Activated naive CD4-positive, alpha-beta T cell treated with anti-CD3 and anti-CD28 coated beads, Interleukin-2, amount 50 U/mL, for 72 hours (primary cell): ENCODE data around the gene CLDN16. TPM values are rescaled to one million over a fixed set of nuclear protein-coding genes. Genes with fewer than 3 reads are reported as not detected.

Experiments
- ATAC-seq, 2 donors: fragments of 150-1000 bp; cut with Tn5 transposase; 2 replicates each; pipeline ENCODE4 v1.10.0; 2021; ENCODE audit warnings: mild to moderate bottlenecking in 2 of 2, moderate library complexity in 2 of 2
- DNase-seq, 2 donors: peaks; one replicate each; pipeline ENCODE4 v3.0.0; 2021 to 2022; ENCODE audit warnings: low spot score in 2 of 2
- H3K27ac Mint-ChIP-seq, 2 donors: one replicate each; pipeline ENCODE4 v1.8.0; 2022; ENCODE audit warnings: mild to moderate bottlenecking in 2 of 2, mixed read lengths in 2 of 2
- H3K36me3 Mint-ChIP-seq, 2 donors: one replicate each; pipeline ENCODE4 v1.8.0; 2022; ENCODE audit warnings: mixed read lengths in 2 of 2
- H3K9me3 Mint-ChIP-seq, 2 donors: one replicate each; pipeline ENCODE4 v1.8.0; 2022; ENCODE audit warnings: mixed read lengths in 2 of 2
- total RNA-seq, 2 donors: library from RNA; stranded (reverse); gene quantifications; one replicate each; pipeline ENCODE4 v1.2.3, GENCODE V29; 2022

Gene CLDN16
- total RNA-seq, 2 donors from 2014 or later = not detected

DNA sequence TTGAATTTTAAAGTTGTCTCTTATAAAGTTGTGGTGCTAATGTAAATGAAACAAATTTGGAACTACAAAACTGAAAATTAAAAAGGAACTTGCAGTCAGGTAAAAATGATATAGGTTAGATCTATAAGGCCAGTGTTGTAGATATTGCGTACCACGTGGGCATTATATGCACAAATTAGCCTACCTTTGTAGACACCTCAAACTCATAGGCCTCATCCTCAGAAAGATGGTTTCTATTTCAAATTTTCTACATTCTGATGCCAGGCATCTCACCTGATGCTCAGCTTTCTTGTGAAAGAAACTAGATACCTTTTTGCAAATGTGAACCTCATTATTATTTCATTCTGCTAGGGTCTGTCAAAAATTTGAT lies 36.1 kb downstream of the CLDN16 start:
- Mint-ChIP-seq H3K27ac (peak overlapping the region in 1 of 2 donors; percentile 66), H3K36me3 (no peaks in the 10 kb centered on the region), H3K9me3 (no peaks in the 10 kb centered on the region)
- DNase-seq = no peak
- peak in 1 of 2 donors; percentile 20 for ATAC-seq

DNA sequence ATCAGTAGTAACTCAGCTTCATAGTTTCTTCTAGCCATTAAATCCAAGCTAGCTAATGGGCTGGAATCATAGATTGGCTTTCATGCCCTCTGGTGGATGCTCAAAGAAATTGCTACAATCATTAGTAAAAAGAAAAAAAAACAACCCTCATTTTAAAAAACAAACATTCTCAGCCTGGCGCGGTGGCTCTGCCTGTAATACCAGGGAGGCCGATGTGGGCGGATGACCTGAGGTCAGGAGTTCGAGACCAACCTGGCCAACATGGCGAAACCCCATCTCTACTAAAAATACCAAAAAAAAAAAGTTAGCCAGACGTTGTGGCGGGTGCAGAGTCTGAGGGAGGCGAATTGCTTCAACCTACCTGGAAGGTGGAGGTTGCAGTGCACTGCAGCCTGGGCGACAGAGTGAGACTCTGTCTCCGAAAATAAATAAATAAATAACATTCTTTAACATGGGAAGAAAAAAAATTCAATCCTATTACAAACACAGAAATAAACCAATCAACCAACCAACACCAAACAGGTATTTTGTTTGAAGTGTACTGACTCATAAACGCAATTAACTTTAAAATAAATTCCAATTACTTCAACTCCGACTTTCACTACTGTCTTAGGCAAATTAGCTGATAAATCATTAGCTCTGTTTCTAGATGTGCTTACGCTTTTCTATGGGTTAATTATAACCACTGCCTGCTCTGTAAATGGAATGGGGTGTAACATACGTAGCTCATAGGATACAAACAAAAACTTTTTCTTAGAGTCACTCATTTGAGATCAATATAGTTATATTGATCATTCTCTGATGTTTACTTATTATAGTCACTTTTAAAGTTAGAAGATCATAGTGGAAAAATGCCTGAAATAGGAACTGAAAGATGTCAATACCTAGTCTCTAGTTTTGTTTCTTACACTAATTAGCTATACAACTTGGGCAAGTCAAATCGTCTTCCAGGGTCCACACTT lies 36.8 kb downstream of the CLDN16 start:
- peak overlapping the region; percentile 66 to 82 for H3K27ac Mint-ChIP-seq
- H3K36me3 Mint-ChIP-seq = no peaks in the 10 kb centered on the region
- H3K9me3 Mint-ChIP-seq = no peaks in the 10 kb centered on the region
- peak; percentile 56 to 77 for ATAC-seq
- peak in 1 of 2 donors; percentile 44 for DNase-seq

DNA sequence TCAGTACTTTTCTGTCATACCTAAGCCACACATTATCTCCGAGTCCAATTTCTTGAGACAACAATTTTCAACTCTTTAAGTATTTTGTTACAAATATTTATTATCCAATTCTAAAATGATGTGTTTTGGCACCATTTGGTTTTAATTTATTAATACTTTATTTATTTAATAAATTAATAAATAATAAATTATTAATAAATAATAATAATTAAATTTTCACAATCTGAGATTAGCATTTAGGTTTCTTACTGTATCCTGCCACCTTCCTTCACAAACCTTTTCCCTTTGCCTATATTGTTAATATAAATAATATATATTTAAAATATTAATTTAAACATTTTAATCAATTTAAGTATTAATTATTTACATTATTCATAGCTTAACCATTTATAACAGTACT lies 37.9 kb downstream of the CLDN16 start:
- DNase-seq = no peak

DNA sequence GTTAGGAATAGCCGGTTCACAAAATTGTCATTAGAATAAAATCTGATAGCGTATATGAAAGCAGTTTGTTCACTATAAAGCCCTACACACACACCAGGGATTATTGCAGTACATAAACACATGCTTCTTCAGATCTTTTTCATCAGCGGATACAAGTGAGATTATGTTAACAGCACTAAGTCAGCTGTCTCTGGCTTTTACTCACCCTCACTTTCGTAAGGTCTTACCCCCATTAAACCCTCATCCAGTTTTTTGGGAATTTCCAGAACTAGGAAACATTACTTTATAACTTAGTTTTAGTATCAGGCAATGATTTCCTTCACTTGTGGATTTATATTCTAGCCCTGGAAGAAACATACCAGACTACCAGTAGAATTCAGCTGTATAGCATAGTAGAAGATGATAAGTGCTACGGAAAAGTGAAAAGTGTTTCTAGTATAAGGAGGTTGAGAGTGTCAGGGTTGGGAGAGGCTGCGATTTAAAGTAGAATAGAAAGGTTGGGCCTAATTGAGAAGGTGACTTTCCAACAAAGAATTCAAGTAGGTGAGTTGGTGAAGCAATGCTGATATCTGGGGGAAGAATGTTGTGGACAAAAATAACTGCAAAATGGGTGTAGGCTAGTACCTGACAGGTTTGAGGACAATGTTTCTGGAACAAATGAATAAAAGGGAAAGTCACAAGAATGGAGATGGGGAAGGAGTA lies 39.0 kb downstream of the CLDN16 start:
- Mint-ChIP-seq H3K36me3 (no peaks in the 10 kb centered on the region), H3K9me3 (no peaks in the 10 kb centered on the region)
- no peak for ATAC-seq

More for the DNA sequence above, 37.9 kb downstream of the CLDN16 start:
- H3K36me3 Mint-ChIP-seq = no peaks in the 10 kb centered on the region
- H3K9me3 Mint-ChIP-seq = no peaks in the 10 kb centered on the region
- no peak overlapping the region for H3K27ac Mint-ChIP-seq
- no peak for ATAC-seq

GRCh38 chr3:190429681-190430080 lies 41.7 kb downstream of the CLDN16 start:
- Mint-ChIP-seq H3K9me3 (peaks cover 0 to 8% of the 10 kb centered on the region in 2 donors), H3K27ac (no peak overlapping the region), H3K36me3 (no peaks in the 10 kb centered on the region)
- ATAC-seq = no peak
- no peak for DNase-seq

More for the DNA sequence above, 39.0 kb downstream of the CLDN16 start:
- DNase-seq = no peak
- no peak overlapping the region for H3K27ac Mint-ChIP-seq

DNA sequence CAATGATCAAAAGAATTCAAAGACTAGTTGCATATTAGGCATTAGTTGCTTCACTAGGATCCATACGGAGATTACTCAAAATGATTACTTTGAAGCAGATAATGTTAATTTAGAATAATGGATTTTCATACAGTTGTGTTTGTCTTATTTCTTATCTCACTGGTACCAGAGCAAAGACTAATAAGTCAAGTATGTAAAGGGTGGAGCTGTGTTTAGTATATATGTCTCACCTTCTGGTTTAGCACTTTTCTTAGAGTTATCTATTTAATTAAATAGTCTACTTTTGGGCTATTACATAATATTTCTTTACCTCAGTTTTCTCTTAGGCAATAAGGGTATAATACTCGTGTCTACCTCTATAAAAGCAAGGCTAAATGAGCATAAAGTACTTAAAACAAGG lies 42.9 kb downstream of the CLDN16 start:
- ATAC-seq = no peak

GRCh38 chr3:190432216-190432615 lies 44.3 kb downstream of the CLDN16 start:
- Mint-ChIP-seq H3K36me3 (no peaks in the 10 kb centered on the region), H3K9me3 (peaks cover 0 to 8% of the 10 kb centered on the region in 2 donors), H3K27ac (no peak overlapping the region)
- ATAC-seq = no peak
- DNase-seq = no peak

More for the DNA sequence above, 42.9 kb downstream of the CLDN16 start:
- DNase-seq = no peak
- Mint-ChIP-seq H3K27ac (no peak overlapping the region), H3K9me3 (peaks cover 0 to 8% of the 10 kb centered on the region in 2 donors), H3K36me3 (no peaks in the 10 kb centered on the region)

DNA sequence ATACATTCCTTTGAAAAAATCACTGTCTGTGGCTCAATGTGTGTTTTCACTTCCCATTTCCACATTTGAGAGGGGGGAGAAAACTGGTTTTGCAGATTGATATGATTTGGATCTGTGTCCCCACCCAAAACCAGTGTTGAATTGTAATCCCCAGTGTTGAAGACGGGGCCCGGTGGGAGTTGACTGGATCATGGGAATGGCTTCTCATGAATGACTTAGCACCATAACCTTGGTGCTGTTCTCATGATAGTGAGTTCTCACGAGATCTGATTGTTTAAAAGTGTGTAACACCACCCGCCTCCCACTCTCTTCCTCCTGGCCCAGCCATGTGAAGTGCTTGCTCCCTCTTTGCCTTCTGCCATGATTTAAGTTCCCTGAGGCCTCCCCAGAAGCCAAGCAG lies 45.7 kb downstream of the CLDN16 start:
- Mint-ChIP-seq H3K36me3 (no peaks in the 10 kb centered on the region), H3K9me3 (peaks cover 0 to 8% of the 10 kb centered on the region in 2 donors), H3K27ac (peak overlapping the region in 1 of 2 donors; percentile 51)
- ATAC-seq = no peak
- no peak for DNase-seq

GRCh38 chr3:190435618-190436017 lies 47.7 kb downstream of the CLDN16 start:
- ATAC-seq (no peak), DNase-seq (no peak)
- Mint-ChIP-seq H3K36me3 (no peaks in the 10 kb centered on the region), H3K27ac (no peak overlapping the region), H3K9me3 (peaks cover 0 to 8% of the 10 kb centered on the region in 2 donors)

GRCh38 chr3:190436331-190436730 lies 48.4 kb downstream of the CLDN16 start:
- Mint-ChIP-seq H3K27ac (no peak overlapping the region), H3K9me3 (peaks cover 0 to 8% of the 10 kb centered on the region in 2 donors), H3K36me3 (no peaks in the 10 kb centered on the region)
- DNase-seq (no peak), ATAC-seq (no peak)

GRCh38 chr3:190442240-190442639 lies 54.3 kb downstream of the CLDN16 start:
- Mint-ChIP-seq H3K36me3 (no peaks in the 10 kb centered on the region), H3K27ac (no peak overlapping the region), H3K9me3 (no peaks in the 10 kb centered on the region)
- ATAC-seq (no peak), DNase-seq (no peak)

DNA sequence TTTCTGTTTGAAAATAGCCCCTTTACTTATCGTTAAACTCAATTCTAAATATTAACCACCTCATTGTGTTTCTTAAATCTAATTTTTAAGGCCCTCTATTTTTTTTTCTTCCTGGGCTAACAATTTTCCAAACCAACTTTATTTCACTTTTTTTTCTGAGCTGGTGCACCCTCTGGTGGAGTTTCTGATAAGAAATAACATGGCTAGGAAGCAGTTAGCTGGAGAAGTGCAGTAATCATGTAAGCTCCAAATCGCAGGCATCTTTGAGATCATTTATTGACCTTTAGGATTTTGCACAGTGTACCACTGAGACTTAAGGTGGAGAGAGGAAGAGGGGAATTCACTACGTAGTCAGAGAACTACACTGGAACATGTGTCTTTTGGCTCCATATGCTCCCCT lies 55.3 kb downstream of the CLDN16 start:
- no peak for ATAC-seq
- H3K36me3 Mint-ChIP-seq = no peaks in the 10 kb centered on the region
- no peak for DNase-seq
- H3K9me3 Mint-ChIP-seq = no peaks in the 10 kb centered on the region
- H3K27ac Mint-ChIP-seq = no peak overlapping the region

DNA sequence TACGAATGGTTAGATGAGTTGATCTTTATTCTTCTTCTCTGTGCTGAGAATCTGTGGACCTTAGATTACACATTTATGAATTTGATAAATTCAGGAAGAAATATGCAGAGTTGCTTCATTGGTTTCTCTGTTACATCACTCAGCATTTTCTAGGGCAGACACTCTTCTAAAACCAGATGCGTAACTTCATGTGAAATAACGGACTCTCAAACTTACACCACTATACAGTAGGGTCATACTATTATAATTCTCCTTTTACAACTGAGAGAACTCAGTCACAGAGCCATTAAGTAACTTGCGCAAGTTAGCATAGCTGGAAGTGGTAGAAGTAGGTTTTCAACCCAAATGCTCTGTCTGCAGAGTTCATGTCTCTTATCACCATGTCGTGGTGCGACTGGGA lies 56.0 kb downstream of the CLDN16 start:
- Mint-ChIP-seq H3K36me3 (no peaks in the 10 kb centered on the region), H3K27ac (no peak overlapping the region), H3K9me3 (no peaks in the 10 kb centered on the region)
- ATAC-seq = no peak
- no peak for DNase-seq

DNA sequence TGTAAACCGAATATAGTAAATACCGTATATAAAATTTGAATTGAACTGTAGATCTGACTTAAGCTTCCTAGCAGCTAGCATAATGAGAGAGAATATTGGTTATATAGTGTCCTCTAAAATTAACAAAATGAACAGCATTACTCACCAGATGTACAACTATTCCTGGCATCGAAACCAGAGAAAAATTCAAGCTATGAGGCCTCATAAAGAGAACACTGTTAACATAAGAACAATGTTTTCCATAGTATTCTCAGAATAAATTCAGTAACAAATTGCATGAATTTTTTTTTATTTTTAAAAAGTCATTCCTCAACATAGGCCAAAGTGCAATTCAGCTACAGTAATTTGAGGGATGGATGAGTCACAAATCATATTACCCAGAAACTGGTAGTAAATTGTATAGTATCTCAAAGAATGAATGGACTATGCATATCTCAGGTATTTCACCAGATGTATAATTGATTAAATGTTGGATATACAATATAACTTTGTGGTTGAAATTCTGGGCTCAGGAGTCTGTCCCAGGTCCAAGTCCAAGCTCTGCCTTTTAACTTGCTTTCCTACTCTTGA lies 56.7 kb downstream of the CLDN16 start:
- Mint-ChIP-seq H3K27ac (no peak overlapping the region), H3K9me3 (no peaks in the 10 kb centered on the region), H3K36me3 (no peaks in the 10 kb centered on the region)
- ATAC-seq (no peak), DNase-seq (no peak)

DNA sequence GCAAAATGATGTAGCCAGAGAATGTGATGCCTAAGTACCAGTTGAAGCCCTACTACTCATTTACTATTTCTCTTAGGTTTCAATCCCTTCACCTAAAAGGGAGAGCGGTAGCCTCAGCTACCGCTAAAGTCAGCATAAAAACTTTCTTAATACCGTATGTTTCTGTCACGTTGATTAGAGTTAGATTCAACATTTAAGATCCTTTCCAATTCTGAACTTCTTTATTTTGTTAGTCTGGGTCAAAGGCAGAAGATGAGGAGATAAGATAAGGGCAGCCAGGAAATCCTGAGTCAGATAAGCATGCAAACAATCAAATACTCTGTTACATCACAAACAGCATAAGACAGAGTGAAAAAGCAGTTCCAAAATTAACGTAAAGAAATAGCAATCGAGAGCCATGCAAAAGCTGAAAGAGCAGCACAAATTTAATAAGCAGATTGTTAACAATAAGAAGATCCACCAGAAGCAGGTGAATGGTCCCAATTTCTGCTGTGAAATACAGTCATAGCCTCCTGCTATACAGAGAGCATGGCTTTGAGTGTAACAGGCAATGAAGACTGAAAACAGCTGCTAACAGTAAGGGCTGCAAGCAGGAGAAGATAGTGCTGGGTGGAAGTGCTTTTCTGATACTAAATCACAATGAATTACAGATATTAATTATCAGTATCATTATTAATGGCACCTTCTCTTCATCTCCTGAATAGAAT lies 58.8 kb downstream of the CLDN16 start:
- Mint-ChIP-seq H3K27ac (no peak overlapping the region), H3K36me3 (no peaks in the 10 kb centered on the region), H3K9me3 (no peaks in the 10 kb centered on the region)
- DNase-seq (no peak), ATAC-seq (no peak)

DNA sequence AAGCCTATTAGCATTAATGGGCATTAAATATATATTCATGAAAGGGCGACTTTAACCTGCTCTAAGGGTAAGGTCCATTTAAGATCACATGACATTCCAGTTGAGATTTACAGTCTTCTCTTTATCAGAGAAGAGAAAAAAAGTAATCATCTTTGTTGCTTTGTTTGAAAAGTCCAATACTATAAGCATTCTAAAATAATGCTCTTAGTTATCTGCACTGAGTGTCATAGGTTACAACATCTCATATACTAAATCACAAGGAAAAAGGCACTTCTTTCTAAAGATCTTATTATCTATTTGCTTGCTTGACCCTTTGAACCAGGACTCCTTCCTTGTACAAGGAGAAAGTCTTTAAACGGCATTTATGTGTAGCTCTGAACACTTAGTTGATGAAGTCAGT lies 60.3 kb downstream of the CLDN16 start:
- no peak overlapping the region for H3K27ac Mint-ChIP-seq
- ATAC-seq (no peak), DNase-seq (no peak)
- no peaks in the 10 kb centered on the region for H3K36me3 Mint-ChIP-seq
- H3K9me3 Mint-ChIP-seq = no peaks in the 10 kb centered on the region

GRCh38 chr3:190449801-190450200 lies 61.8 kb downstream of the CLDN16 start, which contains the start of gene TMEM207:
TSS of gene TMEM207 (minus strand) at chr3:190449901. CDS start at chr3:190449809, 92 bp downstream.
- no peaks in the 10 kb centered on the region for H3K36me3 Mint-ChIP-seq
- DNase-seq (no peak), ATAC-seq (no peak)
- no peaks in the 10 kb centered on the region for H3K9me3 Mint-ChIP-seq
- no peak within 1 kb of the TSS for H3K27ac Mint-ChIP-seq
